HCT116 (cell line): Measurements from ENCODE around the gene ZNF182. TPM values are rescaled to one million over a fixed set of nuclear protein-coding genes. Genes with fewer than 3 reads are reported as not detected.

ENCODE experiments used
- EGR1 ChIP-seq: IDR thresholded peaks from 2 replicates; pipeline ENCODE4 v1.6.1; 2012; ENCODE audit warnings: low read depth
- EZH2phosphoT487 ChIP-seq: fragments of 200-600 bp; IDR thresholded peaks from 2 replicates; pipeline ENCODE4 v1.6.1; 2018; ENCODE audit warnings: antibody characterized with exemption, borderline replicate concordance
- JUND ChIP-seq: IDR thresholded peaks from 2 replicates; pipeline ENCODE4 v1.6.1; 2012
- POLR2AphosphoS5 ChIP-seq: IDR thresholded peaks from 2 replicates; pipeline ENCODE4 v1.6.1; 2011; ENCODE audit warnings: mild to moderate bottlenecking, low read depth, low read length, moderate library complexity
- REST ChIP-seq: IDR thresholded peaks from 2 replicates; pipeline ENCODE4 v1.6.1; 2012; ENCODE audit warnings: low read depth
- SP1 ChIP-seq: IDR thresholded peaks from 2 replicates; pipeline ENCODE4 v1.6.1; 2012; ENCODE audit warnings: low read depth
- YY1 ChIP-seq: IDR thresholded peaks from 2 replicates; pipeline ENCODE4 v1.6.1; 2011; ENCODE audit warnings: low read length, low read depth, moderate library complexity, mild to moderate bottlenecking; ENCODE audit not compliant: insufficient replicate concordance; ENCODE audit errors: extremely low read depth
- total RNA-seq: library from RNA; stranded (reverse); gene quantifications from one replicate; pipeline ENCODE4 v1.2.1, GENCODE V29; 2021; ENCODE audit not compliant: unreplicated experiment
- TF ChIP-seq, protein P1 (sequence below): IDR thresholded peaks from 2 replicates; pipeline ENCODE4 v1.6.1; 2011; ENCODE audit warnings: mild to moderate bottlenecking, low read length, moderate library complexity; ENCODE audit not compliant: insufficient replicate concordance; ENCODE audit errors: extremely low read depth

ZNF182 gene
- total RNA-seq, 1 experiment from 2014 or later, result 5.1 TPM

DNA sequence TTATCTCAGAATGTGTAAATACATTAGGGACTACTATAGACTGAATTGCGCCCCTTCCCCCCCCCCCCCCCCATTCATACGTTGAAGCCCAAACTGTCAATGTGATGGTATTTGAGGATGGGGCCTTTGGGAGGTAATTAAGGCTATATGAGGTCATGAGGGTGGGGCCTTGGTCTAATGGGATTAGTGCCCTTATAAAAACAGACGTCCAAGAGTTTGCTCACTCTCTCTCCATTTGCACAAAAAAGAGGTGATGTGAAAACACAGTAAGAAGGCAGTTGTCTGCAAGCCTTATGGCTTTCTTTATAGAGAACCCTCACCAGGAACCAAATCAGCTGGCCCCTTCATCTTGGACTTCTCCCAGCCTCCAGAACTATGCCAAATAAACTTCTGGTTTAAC lies 18.3 kb upstream of the ZNF182 start (continued):
- TF ChIP-seq, protein P1, sequence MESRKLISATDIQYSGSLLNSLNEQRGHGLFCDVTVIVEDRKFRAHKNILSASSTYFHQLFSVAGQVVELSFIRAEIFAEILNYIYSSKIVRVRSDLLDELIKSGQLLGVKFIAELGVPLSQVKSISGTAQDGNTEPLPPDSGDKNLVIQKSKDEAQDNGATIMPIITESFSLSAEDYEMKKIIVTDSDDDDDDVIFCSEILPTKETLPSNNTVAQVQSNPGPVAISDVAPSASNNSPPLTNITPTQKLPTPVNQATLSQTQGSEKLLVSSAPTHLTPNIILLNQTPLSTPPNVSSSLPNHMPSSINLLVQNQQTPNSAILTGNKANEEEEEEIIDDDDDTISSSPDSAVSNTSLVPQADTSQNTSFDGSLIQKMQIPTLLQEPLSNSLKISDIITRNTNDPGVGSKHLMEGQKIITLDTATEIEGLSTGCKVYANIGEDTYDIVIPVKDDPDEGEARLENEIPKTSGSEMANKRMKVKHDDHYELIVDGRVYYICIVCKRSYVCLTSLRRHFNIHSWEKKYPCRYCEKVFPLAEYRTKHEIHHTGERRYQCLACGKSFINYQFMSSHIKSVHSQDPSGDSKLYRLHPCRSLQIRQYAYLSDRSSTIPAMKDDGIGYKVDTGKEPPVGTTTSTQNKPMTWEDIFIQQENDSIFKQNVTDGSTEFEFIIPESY, result no peak
- TF ChIP-seq JUND, result no peak
- TF ChIP-seq REST, result no peak
- no peak for TF ChIP-seq YY1
- no peak for TF ChIP-seq EZH2phosphoT487
- no peak for TF ChIP-seq POLR2AphosphoS5
- TF ChIP-seq EGR1, result no peak
- no peak for TF ChIP-seq SP1
- TF ChIP-seq, all 23 proteins: peak for 0
